H9 (cell line): ENCODE measurements around the gene TBL1X. TPM values are rescaled to one million over a fixed set of nuclear protein-coding genes. Genes with fewer than 3 reads are reported as not detected.
A peak's percentile ranks its signal among the peaks of the same experiment; 100 is the strongest.

ENCODE experiments used
- DNase-seq: peaks from one replicate; pipeline ENCODE4 v3.0.0-alpha.2; 2017
- H2AFZ ChIP-seq: one replicate; pipeline ENCODE4 v1.6.1; 2013; ENCODE audit warnings: mild to moderate bottlenecking, low read length, control low read depth, moderate library complexity
- H2AK5ac ChIP-seq: 2 replicates; pipeline ENCODE4 v1.6.1; 2013; ENCODE audit warnings: low read length, control low read depth, mixed read lengths; ENCODE audit not compliant: insufficient read length
- H2BK120ac ChIP-seq: one replicate; pipeline ENCODE4 v1.6.1; 2013; ENCODE audit warnings: low read depth, mild to moderate bottlenecking, low read length, control low read depth, inconsistent platforms; ENCODE audit not compliant: poor library complexity, severe bottlenecking
- H2BK12ac ChIP-seq: 2 replicates; pipeline ENCODE4 v1.6.1; 2013; ENCODE audit warnings: low read length, control low read depth, mixed read lengths, low read depth; ENCODE audit not compliant: insufficient read length
- H2BK15ac ChIP-seq: 2 replicates; pipeline ENCODE4 v1.6.1; 2013; ENCODE audit warnings: low read depth, low read length, control low read depth
- H2BK20ac ChIP-seq: one replicate; pipeline ENCODE4 v1.6.1; 2013; ENCODE audit warnings: low read depth, mild to moderate bottlenecking, low read length, control low read depth, inconsistent platforms; ENCODE audit not compliant: poor library complexity, severe bottlenecking
- H2BK5ac ChIP-seq: 2 replicates; pipeline ENCODE4 v1.6.1; 2013; ENCODE audit warnings: low read length, control low read depth, mixed read lengths; ENCODE audit not compliant: insufficient read length
- H3K14ac ChIP-seq: 2 replicates; pipeline ENCODE4 v1.6.1; 2013; ENCODE audit warnings: low read length, control low read depth; ENCODE audit not compliant: insufficient read depth
- H3K18ac ChIP-seq: 2 replicates; pipeline ENCODE4 v1.6.1; 2013; ENCODE audit warnings: low read depth, mild to moderate bottlenecking, mixed read lengths, low read length, control low read depth; ENCODE audit not compliant: insufficient read length
- H3K23ac ChIP-seq: 2 replicates; pipeline ENCODE4 v1.6.1; 2013; ENCODE audit warnings: low read length, control low read depth, mixed read lengths, low read depth; ENCODE audit not compliant: insufficient read length
- H3K23me2 ChIP-seq: 2 replicates; pipeline ENCODE4 v1.6.1; 2013; ENCODE audit warnings: low read depth, mild to moderate bottlenecking, mixed read lengths, low read length, control low read depth; ENCODE audit not compliant: insufficient read length, poor library complexity, severe bottlenecking
- H3K27ac ChIP-seq: 2 replicates; pipeline ENCODE4 v1.5.1; 2013; ENCODE audit warnings: low read length, control low read depth, mixed read lengths, low read depth; ENCODE audit not compliant: insufficient read length
- H3K27me3 ChIP-seq: 2 replicates; pipeline ENCODE4 v1.6.1; 2013; ENCODE audit warnings: low read length, control low read depth, inconsistent platforms; ENCODE audit not compliant: insufficient read depth
- H3K4ac ChIP-seq: 2 replicates; pipeline ENCODE4 v1.6.1; 2013; ENCODE audit warnings: low read depth, mild to moderate bottlenecking, control low read depth, inconsistent platforms, low read length, moderate library complexity
- H3K4me1 ChIP-seq: 2 replicates; pipeline ENCODE4 v1.6.1; 2013; ENCODE audit warnings: low read length, control low read depth, inconsistent platforms; ENCODE audit not compliant: insufficient read depth
- H3K4me2 ChIP-seq: 2 replicates; pipeline ENCODE4 v1.6.1; 2013; ENCODE audit warnings: low read length, control low read depth, mixed read lengths; ENCODE audit not compliant: insufficient read length, insufficient read depth
- H3K56ac ChIP-seq: 2 replicates; pipeline ENCODE4 v1.6.1; 2013; ENCODE audit warnings: low read depth, mild to moderate bottlenecking, mixed read lengths, low read length, control low read depth; ENCODE audit not compliant: insufficient read length
- H3K79me1 ChIP-seq: 2 replicates; pipeline ENCODE4 v1.6.1; 2013; ENCODE audit warnings: low read depth, mild to moderate bottlenecking, moderate library complexity, low read length, control low read depth, inconsistent platforms; ENCODE audit not compliant: insufficient read depth, poor library complexity, severe bottlenecking
- H3K79me2 ChIP-seq: 2 replicates; pipeline ENCODE4 v1.6.1; 2013; ENCODE audit warnings: low read length, control low read depth, inconsistent platforms; ENCODE audit not compliant: insufficient read depth
- H3K9ac ChIP-seq: 2 replicates; pipeline ENCODE4 v1.6.1; 2013; ENCODE audit warnings: low read length, control low read depth, mixed read lengths; ENCODE audit not compliant: insufficient read length; ENCODE audit errors: extremely low read depth
- H3K9me3 ChIP-seq: one replicate; pipeline ENCODE4 v1.6.1; 2013; ENCODE audit warnings: low read depth, low read length, inconsistent platforms; ENCODE audit not compliant: control insufficient read depth
- H3T11ph ChIP-seq: one replicate; pipeline ENCODE4 v1.6.1; 2013; ENCODE audit warnings: mild to moderate bottlenecking, low read length, control low read depth, inconsistent platforms
- H4K20me1 ChIP-seq: one replicate; pipeline ENCODE4 v1.6.1; 2013; ENCODE audit not compliant: control insufficient read depth, insufficient read length, insufficient read depth
- H4K5ac ChIP-seq: 2 replicates; pipeline ENCODE4 v1.6.1; 2013; ENCODE audit warnings: low read depth, mild to moderate bottlenecking, mixed read lengths, low read length, control low read depth; ENCODE audit not compliant: insufficient read length
- H4K8ac ChIP-seq: replicated peaks from 2 replicates; pipeline ENCODE4 v1.6.1; 2013; ENCODE audit warnings: low read length, control low read depth, mixed read lengths, low read depth; ENCODE audit not compliant: insufficient read length
- H4K91ac ChIP-seq: 2 replicates; pipeline ENCODE4 v1.6.1; 2013; ENCODE audit warnings: low read depth, mild to moderate bottlenecking, moderate library complexity, mixed read lengths, low read length, control low read depth; ENCODE audit not compliant: insufficient read length
- H3K27ac Mint-ChIP-seq, 3 experiments: 2 replicates in 2 of 3; 3 replicates in 1 of 3; pipeline ENCODE4 v1.8.0; 2020 to 2021; ENCODE audit warnings: mixed read lengths in 3 of 3, mild to moderate bottlenecking in 1 of 3, moderate library complexity in 1 of 3
- H3K27me3 Mint-ChIP-seq: 2 replicates; pipeline ENCODE4 v1.8.0; 2021; ENCODE audit warnings: low read depth, mild to moderate bottlenecking, moderate library complexity, mixed read lengths
- H3K36me3 Mint-ChIP-seq, 3 experiments: 2 replicates in 2 of 3; 3 replicates in 1 of 3; pipeline ENCODE4 v1.8.0; 2020 to 2021; ENCODE audit warnings: low read depth in 3 of 3, mixed read lengths in 3 of 3; ENCODE audit not compliant: insufficient read depth in 1 of 3
- H3K4me1 Mint-ChIP-seq, 2 experiments: 2 replicates each; pipeline ENCODE4 v1.8.0; 2020; ENCODE audit warnings: mixed read lengths in 2 of 2
- H3K4me3 Mint-ChIP-seq, 2 experiments: 2 replicates in 1 of 2; 3 replicates in 1 of 2; pipeline ENCODE4 v1.8.0; 2020 to 2021; ENCODE audit warnings: mild to moderate bottlenecking in 2 of 2, mixed read lengths in 2 of 2, moderate library complexity in 1 of 2
- H3K9me3 Mint-ChIP-seq, 2 experiments: 2 replicates in 1 of 2; 3 replicates in 1 of 2; pipeline ENCODE4 v1.8.0; 2020; ENCODE audit warnings: mild to moderate bottlenecking in 2 of 2, mixed read lengths in 2 of 2, moderate library complexity in 1 of 2
- WGBS: extraction: QIAGEN DNeasy Blood & Tissue Kit; methylation state at CpG from one replicate; pipeline ENCODE4 v1.1.7; 2013; ENCODE audit warnings: missing lambda C conversion rate, low lambda C conversion rate, mixed read lengths; ENCODE audit not compliant: insufficient read length; ENCODE audit errors: extremely low coverage; 5-methylcytosine and 5-hydroxymethylcytosine counted together
- total RNA-seq: library from RNA; stranded (reverse); gene quantifications from 2 replicates; pipeline ENCODE4 v1.2.1, GENCODE V29; 2021
- TF ChIP-seq, protein P1 (sequence below): fragments of 200-600 bp; sonication (generic); conservative IDR thresholded peaks from 3 replicates; pipeline ENCODE4 v1.8.0; 2021; ENCODE audit warnings: antibody characterized with exemption, mild to moderate bottlenecking

TBL1X gene
- total RNA-seq, 1 experiment from 2014 or later, result 24.1 TPM

DNA sequence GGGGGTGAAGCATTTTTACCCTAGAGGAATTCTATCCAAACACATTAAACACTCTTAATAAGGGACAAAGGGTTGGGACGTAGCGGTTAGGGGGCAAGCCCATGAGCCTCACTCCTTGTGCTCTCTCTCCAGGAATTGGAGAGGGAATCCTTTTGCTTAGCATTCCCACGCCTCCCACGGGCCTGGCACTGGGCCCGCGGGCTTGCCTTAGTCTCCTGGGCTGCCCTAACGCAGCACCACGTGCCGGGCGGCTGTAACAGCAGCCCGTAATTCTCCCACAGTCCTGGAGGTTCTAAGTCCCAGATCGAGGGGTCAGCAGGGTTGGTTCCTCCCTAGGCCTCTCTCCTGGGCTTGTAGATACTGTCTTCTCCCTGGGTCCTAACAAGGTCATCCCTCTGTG is 67.5 kb downstream of the TBL1X start:
- Histone ChIP-seq H4K91ac (no peak overlapping the region), H3K4ac (no peak overlapping the region), H2BK12ac (no peak overlapping the region), H3K56ac (no peak overlapping the region), H3K9ac (no peak overlapping the region), H2BK15ac (no peak overlapping the region), H4K20me1 (no peaks in the 10 kb centered on the region), H3K4me2 (no peak overlapping the region), H4K5ac (no peak overlapping the region), H3K27me3 (no peaks in the 10 kb centered on the region), H4K8ac (no peak overlapping the region), H3K9me3 (no peaks in the 10 kb centered on the region), H3T11ph (no peak overlapping the region), H2AK5ac (no peak overlapping the region), H3K23me2 (no peaks in the 10 kb centered on the region), H3K4me1 (peaks cover 17% of the 10 kb centered on the region; the same call in 1 of the 2 replicates), H2BK20ac (no peak overlapping the region), H3K23ac (no peak overlapping the region), H2BK5ac (no peak overlapping the region), H3K27ac (no peak overlapping the region), H3K79me2 (no peaks in the 10 kb centered on the region; the same call in 1 of the 2 replicates), H3K79me1 (no peaks in the 10 kb centered on the region), H3K18ac (no peak overlapping the region), H2BK120ac (no peak overlapping the region), H2AFZ (no peak overlapping the region), H3K14ac (no peak overlapping the region; the same call in 1 of the 2 replicates)
- WGBS, result no CpG with 5 or more reads among the region's 12 CpGs
- no peaks in the 10 kb centered on the region; the same call in 1 of the 2 replicates for H3K27me3 Mint-ChIP-seq
- peak overlapping the region in 1 of 3 experiments; percentile 74; a peak in 3 of 7 replicates for H3K27ac Mint-ChIP-seq
- H3K4me1 Mint-ChIP-seq, result peaks cover 41 to 79% of the 10 kb centered on the region in 2 experiments
- no peak for DNase-seq
- no peak overlapping the region for H3K4me3 Mint-ChIP-seq
- TF ChIP-seq, protein P1, sequence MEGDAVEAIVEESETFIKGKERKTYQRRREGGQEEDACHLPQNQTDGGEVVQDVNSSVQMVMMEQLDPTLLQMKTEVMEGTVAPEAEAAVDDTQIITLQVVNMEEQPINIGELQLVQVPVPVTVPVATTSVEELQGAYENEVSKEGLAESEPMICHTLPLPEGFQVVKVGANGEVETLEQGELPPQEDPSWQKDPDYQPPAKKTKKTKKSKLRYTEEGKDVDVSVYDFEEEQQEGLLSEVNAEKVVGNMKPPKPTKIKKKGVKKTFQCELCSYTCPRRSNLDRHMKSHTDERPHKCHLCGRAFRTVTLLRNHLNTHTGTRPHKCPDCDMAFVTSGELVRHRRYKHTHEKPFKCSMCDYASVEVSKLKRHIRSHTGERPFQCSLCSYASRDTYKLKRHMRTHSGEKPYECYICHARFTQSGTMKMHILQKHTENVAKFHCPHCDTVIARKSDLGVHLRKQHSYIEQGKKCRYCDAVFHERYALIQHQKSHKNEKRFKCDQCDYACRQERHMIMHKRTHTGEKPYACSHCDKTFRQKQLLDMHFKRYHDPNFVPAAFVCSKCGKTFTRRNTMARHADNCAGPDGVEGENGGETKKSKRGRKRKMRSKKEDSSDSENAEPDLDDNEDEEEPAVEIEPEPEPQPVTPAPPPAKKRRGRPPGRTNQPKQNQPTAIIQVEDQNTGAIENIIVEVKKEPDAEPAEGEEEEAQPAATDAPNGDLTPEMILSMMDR, result no peak
- H3K9me3 Mint-ChIP-seq, result peaks cover 0 to 64% of the 10 kb centered on the region in 2 experiments; a peak in 3 of 5 replicates
- H3K36me3 Mint-ChIP-seq, result peaks cover 4 to 10% (median 5%) of the 10 kb centered on the region in 3 experiments; a peak in 6 of 7 replicates
